Cardiac ventricle fibroblast (primary cell): ENCODE results near the gene KCNJ13. TPM values are rescaled to one million over a fixed set of nuclear protein-coding genes. Genes with fewer than 3 reads are reported as not detected.

Source experiments
- total RNA-seq: library from RNA; depleted of rRNA; stranded (reverse); fragments of >200 nt; gene quantifications from 2 replicates; pipeline ENCODE4 v1.2.3, GENCODE V29; 2015

KCNJ13 gene
- total RNA-seq = not detected in 2 replicates

DNA sequence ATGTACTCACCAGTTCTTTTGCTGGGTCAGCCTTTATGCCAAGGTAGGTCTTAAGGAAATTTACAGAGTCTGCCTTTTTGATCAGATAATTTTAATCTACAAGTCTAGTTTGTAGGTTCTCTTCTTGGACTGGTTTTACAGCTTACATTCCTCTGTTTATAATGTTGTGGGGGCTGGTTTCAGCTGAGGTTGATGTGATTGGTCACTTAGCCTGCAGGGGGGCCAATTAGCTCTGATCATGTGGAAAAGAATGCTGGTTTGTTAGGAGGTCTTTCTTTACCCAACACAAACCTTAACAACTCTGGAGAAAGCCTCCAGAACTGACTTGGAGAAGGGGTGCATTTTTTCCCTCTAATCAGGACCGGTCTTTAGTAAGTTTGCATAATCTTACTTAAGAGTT is at the start of gene KCNJ13:
Gene KCNJ13, minus strand, starts transcription at position 131 of the 400 bp plus-strand sequence. CDS start 5,203 bp downstream, outside the sequence.

Other genes starting within 250 kb of the KCNJ13 start
- gene CHRNG, start 236.9 kb downstream of the KCNJ13 start, total RNA-seq = not detected in 2 replicates
- gene TIGD1, start 226.0 kb downstream of the KCNJ13 start, total RNA-seq = 1.4 and 3.2 TPM in 2 replicates
- gene EIF4E2, start 225.9 kb downstream of the KCNJ13 start, total RNA-seq = 47.5 and 52.8 TPM in 2 replicates
- gene EFHD1, start 143.0 kb downstream of the KCNJ13 start, total RNA-seq = 0.37 and 0.98 TPM in 2 replicates
- gene GIGYF2, start 79.2 kb downstream of the KCNJ13 start, total RNA-seq = 36.0 and 40.0 TPM in 2 replicates
- 0.20 and 0.50 TPM in 2 replicates for gene SNORC, start 93.7 kb upstream of the KCNJ13 start, total RNA-seq
- 0.75 TPM in 1 of 2 replicates, not detected in the other for gene NGEF, start 236.7 kb upstream of the KCNJ13 start, total RNA-seq